ENCODE data around the gene SLC7A6.

The SLC7A6 gene

DNA sequence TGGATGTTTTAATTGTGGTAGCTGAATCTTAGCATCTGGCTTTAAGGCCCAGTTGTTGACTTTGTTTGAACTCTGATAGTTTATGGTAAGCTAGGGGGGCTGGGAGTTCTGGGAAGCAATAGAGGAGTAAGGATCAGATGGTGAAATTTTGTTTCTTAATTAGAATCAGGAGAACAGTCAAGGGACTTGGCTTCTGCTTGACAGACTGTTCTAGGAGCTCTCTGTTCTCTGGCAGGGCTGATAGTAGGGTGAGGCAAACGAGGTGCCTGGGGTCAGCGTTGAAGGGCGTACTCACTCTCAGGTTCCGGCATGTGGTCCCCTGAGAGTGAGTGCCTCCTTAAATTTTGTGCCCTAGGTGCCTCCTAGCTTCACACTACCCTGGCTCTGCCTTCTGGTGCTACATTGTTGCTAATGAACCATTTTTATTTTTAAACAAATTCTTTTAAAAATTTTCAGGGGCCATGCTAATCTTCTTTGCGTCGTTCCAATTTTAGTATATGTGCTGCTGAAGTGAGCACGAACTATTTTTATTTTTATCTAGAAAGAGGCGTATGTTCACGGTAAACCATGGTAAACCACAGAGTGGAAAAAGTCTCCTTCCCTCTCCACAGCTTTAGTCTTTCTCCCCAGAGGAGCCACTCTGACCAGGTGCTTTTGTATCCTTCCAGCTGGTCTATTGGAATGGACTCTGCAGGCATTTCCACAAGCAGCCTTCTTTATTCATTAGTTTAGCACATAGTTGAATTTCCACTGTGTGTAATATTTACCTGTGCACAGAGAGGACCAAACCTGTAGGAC is 19.7 kb downstream of the SLC7A6 start:
- no peak for ATAC-seq (ENCODE audit: insufficient read depth, low read depth)
- H3K4me1 ChIP-seq (ENCODE audit: insufficient read depth, low read length), result peaks cover 46% of the 10 kb centered on the region

GRCh38 chr16:68284847-68285246 is 20.5 kb downstream of the SLC7A6 start:
- H3K36me3 ChIP-seq (ENCODE audit: insufficient read depth, low read length), result peaks cover 82% of the 10 kb centered on the region
- peaks cover 26% of the 10 kb centered on the region for H4K20me1 ChIP-seq (ENCODE audit: insufficient read depth, low read length)
- H3K27ac ChIP-seq (ENCODE audit: low read length), result peak overlapping the region; percentile 74
- no peak for ATAC-seq (ENCODE audit: insufficient read depth, low read depth)
- no peak for DNase-seq
- TF ChIP-seq EZH2 (IDR thresholded peaks at IDR 0.05; ENCODE audit: borderline replicate concordance, low read depth, low read length, severe bottlenecking) (no peak), CTCF (IDR thresholded peaks at IDR 0.05; ENCODE audit: borderline replicate concordance, extremely low read depth, low read length, poor library complexity, severe bottlenecking) (no peak)
- H3K4me3 ChIP-seq (ENCODE audit: low read depth in 1 of 2, low read length in 2 of 2), result no peak overlapping the region
- H3K79me2 ChIP-seq (ENCODE audit: insufficient read depth, low read length), result peaks cover 93% of the 10 kb centered on the region
- H3K4me2 ChIP-seq (ENCODE audit: insufficient read depth, low read length), result no peak overlapping the region
- no peak overlapping the region for H3K9ac ChIP-seq (ENCODE audit: low read depth, low read length)
- no peaks in the 10 kb centered on the region for H3K9me3 ChIP-seq (ENCODE audit: insufficient read depth, low read length, severe bottlenecking)
- H2AFZ ChIP-seq (ENCODE audit: low read depth, low read length), result no peak overlapping the region
- no peaks in the 10 kb centered on the region for H3K27me3 ChIP-seq (ENCODE audit: insufficient read depth, low read length, poor library complexity)
- peaks cover 46% of the 10 kb centered on the region for H3K4me1 ChIP-seq (ENCODE audit: insufficient read depth, low read length)

More for the DNA sequence above, 19.7 kb downstream of the SLC7A6 start:
- H3K36me3 ChIP-seq (ENCODE audit: insufficient read depth, low read length), result peaks cover 83% of the 10 kb centered on the region
- no peak overlapping the region for H3K4me2 ChIP-seq (ENCODE audit: insufficient read depth, low read length)
- no peaks in the 10 kb centered on the region for H3K9me3 ChIP-seq (ENCODE audit: insufficient read depth, low read length, severe bottlenecking)
- peaks cover 29% of the 10 kb centered on the region for H4K20me1 ChIP-seq (ENCODE audit: insufficient read depth, low read length)
- no peak for DNase-seq
- peak overlapping the region; percentile 42; the same call in 1 of the 2 replicates for H3K27ac ChIP-seq (ENCODE audit: low read length)
- H2AFZ ChIP-seq (ENCODE audit: low read depth, low read length), result no peak overlapping the region
- H3K4me3 ChIP-seq (ENCODE audit: low read depth in 1 of 2, low read length in 2 of 2), result no peak overlapping the region
- no peaks in the 10 kb centered on the region for H3K27me3 ChIP-seq (ENCODE audit: insufficient read depth, low read length, poor library complexity)
- no peak overlapping the region for H3K9ac ChIP-seq (ENCODE audit: low read depth, low read length)
- peaks cover 95% of the 10 kb centered on the region for H3K79me2 ChIP-seq (ENCODE audit: insufficient read depth, low read length)
- TF ChIP-seq CTCF (IDR thresholded peaks at IDR 0.05; ENCODE audit: borderline replicate concordance, extremely low read depth, low read length, poor library complexity, severe bottlenecking) (no peak), EZH2 (IDR thresholded peaks at IDR 0.05; ENCODE audit: borderline replicate concordance, low read depth, low read length, severe bottlenecking) (no peak)

- TF ChIP-seq CTCF (IDR thresholded peaks at IDR 0.05; ENCODE audit: borderline replicate concordance, extremely low read depth, low read length, poor library complexity, severe bottlenecking) (no peak), EZH2 (IDR thresholded peaks at IDR 0.05; ENCODE audit: borderline replicate concordance, low read depth, low read length, severe bottlenecking) (no peak)
- peaks cover 25% of the 10 kb centered on the region for H4K20me1 ChIP-seq (ENCODE audit: insufficient read depth, low read length)
- no peak overlapping the region for H2AFZ ChIP-seq (ENCODE audit: low read depth, low read length)
- no peaks in the 10 kb centered on the region for H3K9me3 ChIP-seq (ENCODE audit: insufficient read depth, low read length, severe bottlenecking)
- H3K79me2 ChIP-seq (ENCODE audit: insufficient read depth, low read length), result peaks cover 92% of the 10 kb centered on the region
- DNase-seq (no peak), ATAC-seq (ENCODE audit: insufficient read depth, low read depth) (no peak)
- H3K4me2 ChIP-seq (ENCODE audit: insufficient read depth, low read length), result peak overlapping the region; percentile 50; the same call in 1 of the 2 replicates
- peaks cover 46% of the 10 kb centered on the region for H3K4me1 ChIP-seq (ENCODE audit: insufficient read depth, low read length)
- H3K27ac ChIP-seq (ENCODE audit: low read length), result peak overlapping the region; percentile 74
- H3K36me3 ChIP-seq (ENCODE audit: insufficient read depth, low read length), result peaks cover 86% of the 10 kb centered on the region
- peak overlapping the region; percentile 33 for H3K9ac ChIP-seq (ENCODE audit: low read depth, low read length)
- H3K27me3 ChIP-seq (ENCODE audit: insufficient read depth, low read length, poor library complexity), result no peaks in the 10 kb centered on the region
- H3K4me3 ChIP-seq (ENCODE audit: low read depth in 1 of 2, low read length in 2 of 2), result peak overlapping the region in 1 of 2 experiments; percentile 27; a peak in 1 of 4 replicates
Observed at GRCh38 chr16:68285683-68286082, 21.4 kb downstream of the SLC7A6 start.

Measured in DND-41 (cell line).